ENCODE results near the gene EML5.

GRCh38 chr14:88669346-88669745 lies 123.4 kb downstream of the EML5 start:
- no peak for TF ChIP-seq CTCF (conservative IDR thresholded peaks at IDR 0.05; ENCODE audit: low read depth in 2 of 2)
- no peak for TF ChIP-seq POLR2AphosphoS5 (IDR thresholded peaks at IDR 0.05; ENCODE audit: low read depth)
- TF ChIP-seq EZH2 (IDR thresholded peaks at IDR 0.05; ENCODE audit: low read depth, unreplicated experiment) = no peak
- TF ChIP-seq CREB1 (CRISPR knock-in tag; IDR thresholded peaks at IDR 0.05; ENCODE audit: low read depth) = no peak
- no peak for TF ChIP-seq JUNB (IDR thresholded peaks at IDR 0.05; ENCODE audit: unreplicated experiment)
- no peak for TF ChIP-seq ZNF331 (CRISPR knock-in tag; IDR thresholded peaks at IDR 0.05; ENCODE audit: low read depth)
- TF ChIP-seq REST (IDR thresholded peaks at IDR 0.05; ENCODE audit: unreplicated experiment) = no peak

Measured in GM23338 (cell line).